HG03460 (cell line): ENCODE data around the gene OTOP2.
"Not testable (repeated sequence)": the region's sequence is repeated elsewhere in the genome, so short reads cannot be mapped to it uniquely, and the experiment has no call there.

Experiments used
- ATAC-seq: cut with Tn5 transposase; IDR thresholded peaks from one replicate; pipeline ENCODE4 v1.9.1; 2021; ENCODE audit not compliant: unreplicated experiment

OTOP2 gene

DNA sequence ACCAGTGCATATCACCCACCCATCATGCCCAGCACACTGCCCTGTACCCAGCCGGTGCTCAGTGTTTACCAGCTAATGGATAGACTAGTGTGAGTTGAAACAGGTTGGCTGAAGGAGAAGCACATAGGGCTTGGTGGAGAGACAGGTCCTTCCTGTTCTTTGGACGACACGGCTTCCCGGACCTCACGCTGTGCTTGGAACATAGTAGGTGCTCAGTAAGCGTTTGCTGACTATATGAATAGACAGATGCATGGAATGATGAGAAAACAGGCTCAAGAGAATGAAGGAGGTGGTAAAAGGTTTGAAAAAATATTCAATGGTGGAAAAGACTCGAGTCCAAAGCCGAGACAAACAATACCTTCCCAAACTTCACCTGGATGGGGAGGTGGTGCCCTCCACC lies 23.9 kb upstream of the OTOP2 start:
- ATAC-seq: no peak

DNA sequence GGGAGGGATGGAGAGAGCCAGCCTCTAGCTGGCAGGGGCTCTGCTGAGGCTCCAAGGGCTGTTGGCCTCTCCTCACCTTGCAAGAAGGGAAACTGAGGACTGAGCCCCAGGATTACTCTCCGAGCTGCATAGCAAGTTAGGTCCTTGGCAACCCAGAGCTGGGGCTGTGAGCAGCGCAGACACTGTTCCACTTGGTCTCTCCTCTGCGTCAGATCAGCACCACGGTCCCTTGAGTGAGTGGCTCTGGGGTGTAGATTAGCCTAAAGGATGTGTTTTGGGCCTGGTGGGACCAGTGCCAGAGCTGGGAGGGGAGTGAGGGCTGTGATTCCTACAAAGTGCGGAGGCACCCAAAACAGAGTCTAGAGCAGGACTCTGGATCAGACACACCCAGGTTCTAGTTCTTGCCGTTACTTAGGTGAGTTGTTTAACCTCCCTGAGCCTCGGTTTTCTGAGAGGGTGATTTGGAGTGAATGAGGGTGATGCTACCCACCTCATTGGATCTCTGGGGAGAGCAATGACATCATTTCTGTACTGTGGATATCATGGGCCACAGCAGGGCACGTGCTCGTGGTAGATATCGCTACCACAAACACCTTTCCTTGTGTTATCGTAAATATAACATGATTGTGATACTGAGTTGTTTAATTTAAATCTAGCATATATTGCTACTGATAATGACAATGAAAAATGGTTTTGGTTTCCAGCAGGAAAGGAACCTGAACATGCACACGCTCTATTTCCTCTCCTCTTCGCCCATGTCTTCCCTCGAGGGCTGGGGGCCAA lies 22.5 kb upstream of the OTOP2 start:
- no peak for ATAC-seq

DNA sequence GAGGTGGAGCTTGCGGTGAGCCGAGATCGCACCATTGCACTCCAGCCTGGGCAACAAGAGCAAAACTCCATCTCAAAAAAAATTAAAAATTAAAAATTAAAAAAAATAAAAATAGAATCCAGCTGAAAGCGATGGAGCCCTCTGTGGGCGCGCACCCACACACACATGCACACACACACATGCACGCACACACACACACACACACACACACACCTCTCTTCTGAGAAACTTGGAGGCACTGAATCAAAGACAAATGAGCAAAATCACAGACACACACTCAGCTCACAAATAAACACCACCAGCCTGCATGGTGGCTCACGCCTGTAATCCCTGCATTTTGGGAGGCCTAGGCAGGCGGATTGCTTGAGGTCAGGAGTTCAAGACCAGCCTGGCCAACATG lies 21.0 kb upstream of the OTOP2 start:
- ATAC-seq: no peak

DNA sequence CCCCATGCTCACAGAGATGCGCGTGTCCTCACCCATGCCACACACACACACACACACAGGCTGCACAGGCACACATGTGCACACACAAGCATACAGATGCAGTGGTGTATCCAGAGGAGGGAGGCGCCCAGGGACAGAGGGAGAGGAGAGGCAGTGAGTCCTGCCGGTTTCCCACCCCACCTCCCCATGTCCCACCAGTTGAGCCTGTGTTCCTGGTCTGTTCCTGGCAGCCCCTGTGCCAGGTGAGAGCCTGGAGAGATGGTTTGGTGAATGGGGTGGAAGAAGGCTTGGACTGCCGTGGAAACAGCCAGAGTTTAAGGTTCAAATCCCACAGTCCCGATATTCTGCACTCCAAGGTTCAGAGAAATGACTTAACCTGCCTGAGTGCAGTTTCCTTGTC lies 20.4 kb upstream of the OTOP2 start:
- no peak for ATAC-seq

DNA sequence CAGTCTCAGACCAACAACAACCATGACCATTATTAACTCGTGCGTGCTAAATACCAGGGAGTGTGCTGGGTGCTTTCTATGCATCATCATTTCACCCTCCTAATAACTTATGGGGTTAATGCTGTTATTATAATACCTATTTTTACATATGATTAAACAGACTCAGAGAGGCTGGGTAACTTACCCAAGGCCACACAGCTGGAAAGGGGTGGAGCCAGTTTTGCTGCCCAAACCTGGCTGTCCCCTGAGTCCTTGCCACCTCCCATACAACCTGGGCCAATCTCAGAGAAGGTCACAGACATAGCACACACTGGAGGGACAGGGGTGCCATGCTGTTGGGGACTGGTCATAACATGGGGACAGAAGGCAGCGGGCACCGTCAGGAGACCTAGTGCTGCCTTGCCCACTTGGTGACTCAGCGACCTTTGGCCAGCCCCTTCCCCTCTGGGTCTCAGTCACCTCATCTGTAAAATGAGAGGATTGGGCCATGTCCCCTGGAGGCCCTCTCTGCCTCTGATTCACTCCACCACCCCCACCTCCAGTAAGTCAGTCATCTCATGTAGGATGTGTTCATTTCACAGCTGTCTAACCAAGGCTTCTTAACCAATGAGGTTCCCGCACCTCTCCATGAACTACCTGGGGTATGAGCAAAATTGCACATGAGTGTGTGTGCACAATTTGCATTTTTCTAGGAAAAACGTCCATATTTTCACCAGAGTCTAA lies 19.2 kb upstream of the OTOP2 start:
- no peak for ATAC-seq

DNA sequence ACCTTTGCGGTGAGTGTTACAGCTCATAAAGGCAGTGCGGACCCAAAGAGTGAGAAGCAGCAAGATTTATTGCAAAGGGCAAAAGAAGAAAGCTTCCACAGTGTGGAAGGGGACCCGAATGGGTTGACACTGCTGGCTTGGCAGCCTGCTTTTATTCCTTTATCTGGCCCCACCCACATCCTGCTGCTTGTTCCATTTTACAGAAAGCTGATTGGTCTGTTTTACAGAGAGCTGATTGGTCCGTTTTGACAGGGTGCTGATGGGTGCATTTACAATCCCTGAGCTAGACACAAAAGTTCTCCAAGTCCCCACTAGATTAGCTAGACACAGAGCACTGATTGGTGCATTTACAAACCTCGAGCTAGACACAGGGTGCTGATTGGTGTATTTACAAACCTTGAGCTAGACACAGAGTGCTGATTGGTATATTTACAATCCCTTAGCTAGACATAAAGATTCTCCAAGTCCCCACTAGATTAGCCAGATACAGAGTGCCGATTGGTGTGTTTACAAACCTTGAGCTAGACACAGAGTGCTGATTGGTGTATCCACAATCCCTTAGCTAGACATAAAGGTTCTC lies 17.8 kb upstream of the OTOP2 start:
- ATAC-seq: not testable (repeated sequence)

DNA sequence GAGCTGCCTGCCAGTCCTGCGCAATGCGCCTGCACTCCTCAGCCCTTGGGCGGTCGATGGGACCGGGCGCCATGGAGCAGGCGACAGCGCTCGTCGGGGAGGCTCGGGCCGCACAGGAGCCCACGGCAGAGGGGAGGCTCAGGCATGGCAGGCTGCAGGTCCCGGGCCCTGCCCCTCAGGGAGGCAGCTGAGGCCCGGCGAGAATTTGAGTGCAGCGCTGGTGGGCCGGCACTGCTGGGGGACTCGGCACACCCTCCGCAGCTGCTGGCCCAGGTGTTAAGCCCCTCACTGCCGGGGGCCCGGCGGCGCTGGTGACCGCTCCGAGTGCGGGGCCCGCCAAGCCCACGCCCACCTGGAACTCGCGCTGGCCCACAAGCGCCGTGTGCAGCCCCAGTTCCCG lies 17.1 kb upstream of the OTOP2 start:
- ATAC-seq: no peak

DNA sequence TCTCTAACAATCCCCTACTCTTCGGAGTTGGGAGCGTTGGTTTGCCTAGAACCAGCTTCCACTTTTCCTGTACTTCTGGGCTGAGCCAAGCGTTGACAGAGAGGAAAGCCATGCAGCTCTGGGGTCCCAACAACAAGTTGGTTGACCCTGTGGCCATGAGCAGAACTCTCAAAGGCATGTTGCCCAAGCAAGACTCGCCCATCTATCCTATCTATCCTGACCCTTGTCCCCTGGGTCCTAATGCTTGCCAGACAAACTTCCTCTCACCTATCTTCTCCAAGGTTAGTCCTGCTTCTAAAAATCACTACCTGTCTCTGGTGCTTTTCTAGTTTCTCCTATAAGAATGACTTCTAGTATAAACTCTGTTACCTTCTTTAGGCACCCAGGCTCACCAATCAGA lies 15.0 kb upstream of the OTOP2 start:
- ATAC-seq: not testable (repeated sequence)

DNA sequence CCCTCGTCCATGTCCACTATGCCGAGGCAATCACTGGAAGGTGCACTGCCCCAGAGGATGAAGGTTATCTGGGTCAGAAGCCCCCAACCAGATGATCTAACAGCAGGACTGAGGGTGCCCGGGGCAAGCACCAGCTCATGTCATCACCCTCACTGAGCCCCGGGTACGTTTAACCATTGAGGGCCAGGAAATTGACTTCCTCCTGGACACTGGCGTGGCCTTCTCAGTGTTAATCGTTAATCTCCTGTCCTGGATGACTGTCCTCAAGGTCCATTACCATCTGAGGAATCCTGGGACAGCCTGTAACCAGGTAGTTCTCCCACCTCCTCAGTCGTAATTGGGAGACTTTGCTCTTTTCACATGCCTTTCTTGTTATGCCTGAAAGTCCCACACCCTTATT lies 12.7 kb upstream of the OTOP2 start:
- not testable (repeated sequence) for ATAC-seq

DNA sequence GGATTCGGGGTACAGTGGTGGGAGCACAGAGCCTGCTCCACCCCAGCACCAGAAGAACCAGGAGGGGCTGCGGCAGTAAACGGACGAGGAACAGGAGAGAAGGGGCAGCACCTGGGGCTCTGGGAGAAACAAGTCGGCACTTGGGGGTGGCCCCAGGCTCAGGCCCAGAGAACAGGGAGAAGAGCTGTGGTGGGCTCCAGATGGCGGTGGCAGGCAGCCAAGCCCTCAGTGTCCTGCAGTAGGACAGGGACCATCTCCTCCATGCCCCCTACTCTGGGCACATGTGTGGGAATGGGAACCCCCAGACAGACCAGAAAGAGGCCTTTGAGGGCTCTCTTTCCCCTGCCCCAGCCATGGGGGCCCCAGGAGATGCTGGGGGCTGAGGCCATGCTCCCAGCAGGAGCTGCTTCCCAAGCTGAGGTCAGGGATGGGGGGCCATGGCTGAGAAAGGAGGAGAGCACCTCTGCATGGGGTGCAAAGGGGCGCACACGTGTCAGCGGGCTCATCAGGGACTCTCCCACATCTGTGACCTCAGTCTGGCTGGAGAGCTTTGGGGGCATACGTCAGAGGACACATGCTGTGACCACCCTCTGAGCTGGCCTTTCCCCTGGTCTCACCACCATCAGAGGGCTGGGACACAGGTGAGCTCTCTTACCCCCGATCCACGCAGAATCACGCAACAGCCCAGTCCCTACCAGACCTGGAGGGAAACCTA lies 7.8 kb upstream of the OTOP2 start:
- ATAC-seq: no peak

DNA sequence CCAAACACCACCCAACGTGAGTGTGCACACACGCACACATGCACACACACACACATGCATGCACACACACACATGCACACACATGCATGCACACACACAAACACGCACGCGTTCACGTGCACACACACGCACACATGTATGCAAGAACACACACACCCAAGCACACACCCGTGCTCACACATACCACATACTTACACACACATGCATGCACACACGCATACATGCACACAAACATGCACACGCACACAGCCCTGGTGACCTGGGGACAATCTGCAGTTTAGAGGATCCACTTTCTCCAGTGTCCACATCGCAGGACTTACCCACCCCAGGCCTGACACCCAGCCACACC lies 7.2 kb upstream of the OTOP2 start:
- ATAC-seq: no peak

DNA sequence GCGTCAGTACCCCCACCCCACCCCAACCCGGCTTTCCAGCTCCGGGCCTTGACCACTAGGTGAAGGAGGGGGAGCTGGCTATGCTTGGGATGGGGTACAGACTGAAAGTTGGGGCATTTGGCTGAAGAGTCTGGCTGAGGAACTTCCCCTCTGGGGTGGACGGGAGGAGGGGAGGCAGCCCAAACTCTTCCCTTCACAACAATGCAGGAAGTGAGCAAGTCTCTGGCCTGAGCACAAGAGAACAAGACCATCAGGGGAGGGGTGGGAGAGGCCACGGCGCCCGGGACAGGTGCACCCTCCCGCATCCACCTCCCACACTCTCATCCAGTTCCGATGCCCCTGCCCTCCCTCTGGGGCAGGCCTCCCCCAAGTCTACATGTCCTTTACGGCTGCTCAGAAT lies 6.6 kb upstream of the OTOP2 start:
- ATAC-seq: no peak

DNA sequence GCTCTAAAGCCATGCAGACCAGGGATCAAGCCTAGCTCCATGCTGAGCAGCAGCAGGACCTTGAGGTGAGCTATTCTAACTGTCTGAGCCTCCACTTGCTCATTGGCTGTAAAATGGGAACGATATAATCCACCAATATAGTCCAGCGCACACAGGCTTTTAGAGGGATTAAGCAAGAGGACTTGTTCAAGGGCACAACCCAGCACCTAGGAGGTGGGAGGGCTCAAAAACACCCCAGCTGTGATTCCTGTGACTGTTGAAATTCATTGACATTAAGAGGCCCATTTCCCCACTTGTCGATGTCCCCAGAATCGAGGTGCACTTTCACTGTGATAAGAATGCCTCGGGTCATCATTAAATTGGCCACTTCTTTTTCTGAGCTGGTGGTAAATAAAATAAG lies 5.2 kb upstream of the OTOP2 start:
- ATAC-seq: no peak

DNA sequence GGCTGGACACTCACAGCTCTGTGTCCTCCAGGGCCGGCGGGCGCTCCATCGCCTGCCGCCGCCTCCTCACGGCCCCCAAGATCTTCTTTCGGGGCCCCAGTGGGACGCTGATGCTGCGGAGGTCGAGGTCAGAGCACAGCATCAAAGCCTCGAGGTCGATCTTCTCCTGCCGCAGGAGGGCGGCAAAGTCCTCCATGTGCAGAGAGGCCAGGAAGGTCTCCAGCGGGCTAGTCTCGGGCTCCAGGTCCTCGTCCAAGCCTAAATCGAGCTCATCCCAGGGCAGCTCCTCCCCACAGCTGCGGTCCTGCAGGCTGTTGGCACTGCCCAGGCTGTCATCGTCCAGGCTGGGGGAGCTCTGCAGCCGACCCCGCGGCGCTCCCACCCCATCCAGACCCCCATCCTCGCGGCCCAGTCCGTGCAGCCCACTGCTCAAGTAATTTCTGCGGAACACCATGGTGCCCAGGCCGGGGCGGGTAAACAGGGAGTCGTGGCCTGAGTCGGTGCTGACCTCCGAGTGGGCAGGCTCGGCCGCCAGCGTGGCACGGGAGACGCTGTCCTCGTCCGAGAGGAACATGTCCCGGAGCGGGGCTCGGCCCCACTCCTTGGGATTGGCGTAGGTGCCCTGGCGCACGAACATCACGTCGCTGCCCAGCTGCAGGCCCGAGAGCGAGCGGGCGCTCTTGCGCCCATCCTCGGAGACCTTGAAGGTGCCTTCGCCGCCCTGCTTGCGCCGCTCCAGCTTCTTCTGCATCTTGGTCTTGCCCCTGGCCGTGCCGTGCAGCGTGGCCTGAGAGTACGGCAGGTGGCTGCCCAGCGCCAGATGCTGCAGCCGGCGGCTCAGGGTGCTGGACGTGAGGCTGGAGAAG lies 4.4 kb upstream of the OTOP2 start:
- no peak for ATAC-seq

DNA sequence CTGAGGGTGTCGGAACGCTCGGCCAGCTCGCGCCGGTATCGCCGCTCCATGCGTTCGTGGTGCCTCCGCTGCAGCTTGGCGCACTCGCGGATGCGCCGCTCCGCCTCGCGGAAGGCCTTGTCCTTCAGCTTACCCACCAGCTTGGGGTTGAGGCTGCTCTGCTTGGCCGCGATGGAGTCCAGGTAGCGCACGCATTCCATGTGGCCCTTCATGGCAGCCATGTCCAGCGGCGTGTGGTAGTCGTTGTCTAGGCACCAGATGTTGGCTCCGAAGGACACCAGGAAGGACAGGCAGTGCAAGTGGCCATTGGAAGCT lies 3.8 kb upstream of the OTOP2 start:
- no peak for ATAC-seq

DNA sequence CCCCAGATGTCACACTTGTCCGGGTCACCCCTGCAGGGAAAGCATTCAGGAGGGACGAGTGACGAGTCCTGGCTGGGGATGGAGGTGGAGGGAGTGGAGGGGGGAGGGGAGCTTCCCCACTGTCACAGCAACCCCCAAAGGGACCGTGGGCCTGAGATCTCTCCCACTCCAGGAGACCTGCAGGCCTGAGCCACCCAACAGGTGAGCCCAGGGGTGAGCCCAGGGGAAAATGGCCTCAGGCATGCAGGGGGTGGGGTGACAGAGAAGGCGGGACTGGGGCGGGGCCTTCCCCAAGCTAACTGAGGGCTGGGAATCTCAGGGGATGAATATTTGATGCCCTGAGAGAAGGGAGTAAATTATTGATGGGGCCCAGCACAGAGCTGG lies 3.4 kb upstream of the OTOP2 start:
- no peak for ATAC-seq

DNA sequence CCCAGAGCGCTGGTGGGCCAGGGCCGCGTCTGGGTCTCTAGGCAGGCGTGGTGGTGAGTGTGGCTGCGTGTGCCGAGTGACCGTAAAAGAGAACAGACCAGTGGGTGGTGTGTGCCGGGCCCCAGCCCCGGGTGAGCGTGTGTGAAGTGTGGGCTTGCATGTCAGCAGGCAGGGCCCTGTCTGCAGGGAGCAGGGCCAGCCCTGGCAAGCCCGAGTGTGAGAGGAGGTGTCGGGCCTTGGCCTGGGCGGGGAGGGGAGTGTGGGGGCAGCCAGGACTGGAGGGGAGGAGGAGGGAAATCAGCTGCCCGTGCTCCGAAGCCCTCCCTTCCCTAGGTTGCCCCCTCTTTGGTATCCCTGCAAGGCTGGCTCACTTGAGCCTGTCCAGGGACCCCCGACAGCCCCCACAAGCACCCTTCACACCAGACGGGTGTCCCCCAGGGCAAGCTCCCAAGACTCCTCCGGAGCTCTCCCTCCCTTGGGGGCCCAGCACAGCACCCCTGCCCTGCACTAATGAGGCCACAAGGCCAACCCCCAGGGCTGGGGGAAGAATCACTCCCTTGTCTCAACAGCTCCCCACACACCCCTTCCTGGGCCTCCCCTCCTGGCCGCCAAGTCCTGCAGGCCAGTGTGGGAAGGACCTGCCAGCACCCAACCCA lies 2.9 kb upstream of the OTOP2 start:
- no peak for ATAC-seq

DNA sequence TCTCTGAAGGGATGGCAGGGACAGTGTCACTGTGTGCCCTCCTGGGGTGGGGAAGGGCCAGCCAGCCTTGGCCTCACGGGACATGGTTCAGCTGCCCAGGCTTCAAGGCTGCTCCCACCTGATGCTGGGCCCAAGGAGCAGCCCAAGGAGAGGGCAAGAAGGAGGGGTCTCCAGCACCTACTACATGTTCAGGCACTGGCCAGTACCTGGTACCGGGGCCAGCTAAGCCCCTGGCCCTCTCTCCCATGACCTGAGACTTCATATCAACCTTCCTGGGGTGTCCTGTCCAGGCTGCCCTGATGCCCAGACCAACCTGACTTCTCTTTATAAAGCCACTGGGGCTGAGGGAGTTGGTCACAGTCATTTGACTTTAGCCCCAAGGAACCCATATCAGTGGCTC lies 2.3 kb upstream of the OTOP2 start:
- no peak for ATAC-seq

DNA sequence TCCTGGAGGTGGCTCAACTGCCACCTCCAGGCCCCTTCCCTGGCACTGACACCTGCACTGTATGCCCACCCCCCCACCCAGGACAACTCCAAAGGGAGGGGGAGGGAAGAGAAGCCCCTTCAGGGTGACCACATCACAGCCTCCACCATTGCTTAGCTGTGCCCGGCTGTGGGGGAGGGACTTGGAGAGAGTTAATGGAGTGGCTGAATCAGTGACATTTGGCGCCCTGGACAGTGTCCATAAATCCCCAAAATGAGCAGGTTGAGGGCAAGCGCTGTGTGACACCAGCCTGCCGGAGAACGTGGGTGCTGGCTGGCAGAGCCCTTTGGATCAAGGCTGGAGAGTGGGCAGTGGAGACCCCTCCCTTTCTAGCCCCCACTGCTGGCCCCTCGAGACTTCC lies 1.9 kb upstream of the OTOP2 start:
- ATAC-seq: no peak

DNA sequence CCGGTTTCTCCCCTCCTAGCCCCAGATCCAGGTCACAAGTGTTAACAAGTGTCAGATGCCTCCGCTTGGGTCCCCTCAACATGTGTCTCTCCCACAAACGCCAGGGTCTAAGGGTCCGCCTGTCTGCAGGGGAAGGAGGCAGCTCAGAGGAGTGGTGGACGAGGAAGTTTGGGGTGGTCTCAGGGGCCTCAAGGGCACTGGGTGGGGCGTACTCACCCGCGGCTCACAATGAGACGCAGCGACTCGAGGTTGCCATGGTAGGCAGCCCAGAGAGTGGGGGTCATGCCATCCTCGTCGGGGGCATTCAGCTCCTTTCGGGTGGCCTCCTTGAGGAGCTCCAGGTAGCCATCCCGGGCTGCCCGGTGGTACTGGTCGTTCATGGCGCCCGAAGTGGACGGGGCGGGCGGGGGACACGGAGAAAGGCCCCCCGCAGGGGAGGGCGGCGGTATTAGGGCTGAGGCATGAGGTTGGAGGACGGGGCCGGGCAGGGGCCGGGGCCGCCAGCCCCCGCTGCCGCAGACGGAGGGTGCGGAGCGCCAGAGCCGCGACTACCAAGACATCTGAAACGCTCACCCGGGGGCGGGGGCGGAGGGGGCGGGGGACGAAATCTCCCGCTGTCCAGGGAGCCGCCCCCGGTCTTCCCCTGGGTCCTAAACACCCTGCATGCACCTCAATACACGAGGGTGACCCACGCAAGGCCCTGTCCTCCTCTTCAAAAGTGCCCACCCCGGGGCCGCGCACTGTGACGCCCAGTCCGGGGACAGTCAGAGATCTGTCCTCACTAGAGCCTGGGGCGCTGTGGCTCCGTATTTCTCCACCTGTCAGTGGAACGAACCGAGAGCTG lies 1.2 kb upstream of the OTOP2 start, which contains the start of gene USH1G:
Gene USH1G (minus strand): TSS at position 562 of the 844 bp plus-strand sequence. CDS start 182 bp downstream, at position 380.
- no peak for ATAC-seq
